ENCODE measurements around the gene CFAP52. TPM values are rescaled to one million over a fixed set of nuclear protein-coding genes. Genes with fewer than 3 reads are reported as not detected.
A peak's percentile ranks its signal among the peaks of the same experiment; 100 is the strongest.

The CFAP52 gene
- total and polyA plus RNA-seq, 2 experiments from 2014 or later = not detected

DNA sequence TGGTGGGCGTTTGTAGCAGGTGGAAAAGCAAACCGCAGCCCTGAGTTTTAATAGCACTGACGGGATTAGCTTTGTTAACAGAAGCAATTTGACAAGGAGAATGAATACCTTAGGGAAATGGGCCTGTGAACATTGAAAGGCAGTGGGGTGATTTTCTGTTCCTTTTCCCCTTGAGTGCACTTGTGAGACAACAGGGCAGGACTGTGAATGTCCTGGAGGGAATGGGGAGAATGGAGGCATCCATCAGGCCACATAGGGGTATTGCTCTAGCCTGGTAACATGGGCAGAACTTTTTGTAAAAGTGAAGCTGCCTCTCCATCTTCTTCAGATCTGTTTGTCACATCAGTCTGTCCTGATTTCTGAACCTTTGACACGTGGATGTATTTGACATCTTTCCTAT, 95.1 kb downstream of the CFAP52 start:
- no peak for ATAC-seq
- Histone ChIP-seq H3K27ac (ENCODE audit: low read depth) (no peak overlapping the region), H3K36me3 (ENCODE audit: insufficient read depth) (no peaks in the 10 kb centered on the region; the same call in 1 of the 2 replicates), H3K9me2 (ENCODE audit: insufficient read depth) (no peaks in the 10 kb centered on the region), H3K79me2 (replicated peaks; ENCODE audit: insufficient read depth) (no peaks in the 10 kb centered on the region), H3K4me1 (ENCODE audit: insufficient read depth) (0 out of 2 replicates have a peak, but pooled peaks cover 6% of the 10 kb centered on the region), H4K20me1 (replicated peaks; ENCODE audit: insufficient read depth) (no peaks in the 10 kb centered on the region; the same call in 1 of the 2 replicates), H3F3A (replicated peaks; ENCODE audit: low read depth) (no peaks in the 10 kb centered on the region), H3K4me3 (no peak overlapping the region), H3K4me2 (no peak overlapping the region), H3K27me3 (ENCODE audit: insufficient read depth) (no peaks in the 10 kb centered on the region), H2AFZ (no peak overlapping the region)
- no peak overlapping the region for H3K4me3 Mint-ChIP-seq
- no peaks in the 10 kb centered on the region for H3K27me3 Mint-ChIP-seq (ENCODE audit: insufficient read depth, low read depth, poor library complexity)
- no peaks in the 10 kb centered on the region for H3K9me3 Mint-ChIP-seq
- TF ChIP-seq CREB1 (CRISPR knock-in tag; IDR thresholded peaks at IDR 0.05; ENCODE audit: low read depth) = no peak
- TF ChIP-seq EZH2phosphoT487 (IDR thresholded peaks at IDR 0.05; ENCODE audit: unreplicated experiment) = no peak
- TF ChIP-seq, protein P1, sequence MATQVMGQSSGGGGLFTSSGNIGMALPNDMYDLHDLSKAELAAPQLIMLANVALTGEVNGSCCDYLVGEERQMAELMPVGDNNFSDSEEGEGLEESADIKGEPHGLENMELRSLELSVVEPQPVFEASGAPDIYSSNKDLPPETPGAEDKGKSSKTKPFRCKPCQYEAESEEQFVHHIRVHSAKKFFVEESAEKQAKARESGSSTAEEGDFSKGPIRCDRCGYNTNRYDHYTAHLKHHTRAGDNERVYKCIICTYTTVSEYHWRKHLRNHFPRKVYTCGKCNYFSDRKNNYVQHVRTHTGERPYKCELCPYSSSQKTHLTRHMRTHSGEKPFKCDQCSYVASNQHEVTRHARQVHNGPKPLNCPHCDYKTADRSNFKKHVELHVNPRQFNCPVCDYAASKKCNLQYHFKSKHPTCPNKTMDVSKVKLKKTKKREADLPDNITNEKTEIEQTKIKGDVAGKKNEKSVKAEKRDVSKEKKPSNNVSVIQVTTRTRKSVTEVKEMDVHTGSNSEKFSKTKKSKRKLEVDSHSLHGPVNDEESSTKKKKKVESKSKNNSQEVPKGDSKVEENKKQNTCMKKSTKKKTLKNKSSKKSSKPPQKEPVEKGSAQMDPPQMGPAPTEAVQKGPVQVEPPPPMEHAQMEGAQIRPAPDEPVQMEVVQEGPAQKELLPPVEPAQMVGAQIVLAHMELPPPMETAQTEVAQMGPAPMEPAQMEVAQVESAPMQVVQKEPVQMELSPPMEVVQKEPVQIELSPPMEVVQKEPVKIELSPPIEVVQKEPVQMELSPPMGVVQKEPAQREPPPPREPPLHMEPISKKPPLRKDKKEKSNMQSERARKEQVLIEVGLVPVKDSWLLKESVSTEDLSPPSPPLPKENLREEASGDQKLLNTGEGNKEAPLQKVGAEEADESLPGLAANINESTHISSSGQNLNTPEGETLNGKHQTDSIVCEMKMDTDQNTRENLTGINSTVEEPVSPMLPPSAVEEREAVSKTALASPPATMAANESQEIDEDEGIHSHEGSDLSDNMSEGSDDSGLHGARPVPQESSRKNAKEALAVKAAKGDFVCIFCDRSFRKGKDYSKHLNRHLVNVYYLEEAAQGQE (IDR thresholded peaks at IDR 0.05; ENCODE audit: unreplicated experiment) = no peak
- no peak for TF ChIP-seq STAT1 (IDR thresholded peaks at IDR 0.05; ENCODE audit: unreplicated experiment)
- no peak for TF ChIP-seq POLR2AphosphoS5 (IDR thresholded peaks at IDR 0.05; ENCODE audit: low read depth)
- TF ChIP-seq EZH2 (IDR thresholded peaks at IDR 0.05; ENCODE audit: low read depth, unreplicated experiment) = no peak
- TF ChIP-seq, protein P2, sequence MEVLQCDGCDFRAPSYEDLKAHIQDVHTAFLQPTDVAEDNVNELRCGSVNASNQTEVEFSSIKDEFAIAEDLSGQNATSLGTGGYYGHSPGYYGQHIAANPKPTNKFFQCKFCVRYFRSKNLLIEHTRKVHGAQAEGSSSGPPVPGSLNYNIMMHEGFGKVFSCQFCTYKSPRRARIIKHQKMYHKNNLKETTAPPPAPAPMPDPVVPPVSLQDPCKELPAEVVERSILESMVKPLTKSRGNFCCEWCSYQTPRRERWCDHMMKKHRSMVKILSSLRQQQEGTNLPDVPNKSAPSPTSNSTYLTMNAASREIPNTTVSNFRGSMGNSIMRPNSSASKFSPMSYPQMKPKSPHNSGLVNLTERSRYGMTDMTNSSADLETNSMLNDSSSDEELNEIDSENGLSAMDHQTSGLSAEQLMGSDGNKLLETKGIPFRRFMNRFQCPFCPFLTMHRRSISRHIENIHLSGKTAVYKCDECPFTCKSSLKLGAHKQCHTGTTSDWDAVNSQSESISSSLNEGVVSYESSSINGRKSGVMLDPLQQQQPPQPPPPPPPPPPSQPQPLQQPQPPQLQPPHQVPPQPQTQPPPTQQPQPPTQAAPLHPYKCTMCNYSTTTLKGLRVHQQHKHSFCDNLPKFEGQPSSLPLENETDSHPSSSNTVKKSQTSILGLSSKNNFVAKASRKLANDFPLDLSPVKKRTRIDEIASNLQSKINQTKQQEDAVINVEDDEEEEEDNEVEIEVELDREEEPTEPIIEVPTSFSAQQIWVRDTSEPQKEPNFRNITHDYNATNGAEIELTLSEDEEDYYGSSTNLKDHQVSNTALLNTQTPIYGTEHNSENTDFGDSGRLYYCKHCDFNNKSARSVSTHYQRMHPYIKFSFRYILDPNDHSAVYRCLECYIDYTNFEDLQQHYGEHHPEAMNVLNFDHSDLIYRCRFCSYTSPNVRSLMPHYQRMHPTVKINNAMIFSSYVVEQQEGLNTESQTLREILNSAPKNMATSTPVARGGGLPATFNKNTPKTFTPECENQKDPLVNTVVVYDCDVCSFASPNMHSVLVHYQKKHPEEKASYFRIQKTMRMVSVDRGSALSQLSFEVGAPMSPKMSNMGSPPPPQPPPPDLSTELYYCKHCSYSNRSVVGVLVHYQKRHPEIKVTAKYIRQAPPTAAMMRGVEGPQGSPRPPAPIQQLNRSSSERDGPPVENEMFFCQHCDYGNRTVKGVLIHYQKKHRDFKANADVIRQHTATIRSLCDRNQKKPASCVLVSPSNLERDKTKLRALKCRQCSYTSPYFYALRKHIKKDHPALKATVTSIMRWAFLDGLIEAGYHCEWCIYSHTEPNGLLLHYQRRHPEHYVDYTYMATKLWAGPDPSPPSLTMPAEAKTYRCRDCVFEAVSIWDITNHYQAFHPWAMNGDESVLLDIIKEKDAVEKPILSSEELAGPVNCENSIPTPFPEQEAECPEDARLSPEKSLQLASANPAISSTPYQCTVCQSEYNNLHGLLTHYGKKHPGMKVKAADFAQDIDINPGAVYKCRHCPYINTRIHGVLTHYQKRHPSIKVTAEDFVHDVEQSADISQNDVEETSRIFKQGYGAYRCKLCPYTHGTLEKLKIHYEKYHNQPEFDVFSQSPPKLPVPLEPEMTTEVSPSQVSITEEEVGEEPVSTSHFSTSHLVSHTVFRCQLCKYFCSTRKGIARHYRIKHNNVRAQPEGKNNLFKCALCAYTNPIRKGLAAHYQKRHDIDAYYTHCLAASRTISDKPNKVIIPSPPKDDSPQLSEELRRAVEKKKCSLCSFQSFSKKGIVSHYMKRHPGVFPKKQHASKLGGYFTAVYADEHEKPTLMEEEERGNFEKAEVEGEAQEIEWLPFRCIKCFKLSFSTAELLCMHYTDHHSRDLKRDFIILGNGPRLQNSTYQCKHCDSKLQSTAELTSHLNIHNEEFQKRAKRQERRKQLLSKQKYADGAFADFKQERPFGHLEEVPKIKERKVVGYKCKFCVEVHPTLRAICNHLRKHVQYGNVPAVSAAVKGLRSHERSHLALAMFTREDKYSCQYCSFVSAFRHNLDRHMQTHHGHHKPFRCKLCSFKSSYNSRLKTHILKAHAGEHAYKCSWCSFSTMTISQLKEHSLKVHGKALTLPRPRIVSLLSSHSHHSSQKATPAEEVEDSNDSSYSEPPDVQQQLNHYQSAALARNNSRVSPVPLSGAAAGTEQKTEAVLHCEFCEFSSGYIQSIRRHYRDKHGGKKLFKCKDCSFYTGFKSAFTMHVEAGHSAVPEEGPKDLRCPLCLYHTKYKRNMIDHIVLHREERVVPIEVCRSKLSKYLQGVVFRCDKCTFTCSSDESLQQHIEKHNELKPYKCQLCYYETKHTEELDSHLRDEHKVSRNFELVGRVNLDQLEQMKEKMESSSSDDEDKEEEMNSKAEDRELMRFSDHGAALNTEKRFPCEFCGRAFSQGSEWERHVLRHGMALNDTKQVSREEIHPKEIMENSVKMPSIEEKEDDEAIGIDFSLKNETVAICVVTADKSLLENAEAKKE (CRISPR knock-in tag; IDR thresholded peaks at IDR 0.05) = no peak
- TF ChIP-seq ZNF331 (CRISPR knock-in tag; IDR thresholded peaks at IDR 0.05; ENCODE audit: low read depth) = no peak
- TF ChIP-seq, protein P3, sequence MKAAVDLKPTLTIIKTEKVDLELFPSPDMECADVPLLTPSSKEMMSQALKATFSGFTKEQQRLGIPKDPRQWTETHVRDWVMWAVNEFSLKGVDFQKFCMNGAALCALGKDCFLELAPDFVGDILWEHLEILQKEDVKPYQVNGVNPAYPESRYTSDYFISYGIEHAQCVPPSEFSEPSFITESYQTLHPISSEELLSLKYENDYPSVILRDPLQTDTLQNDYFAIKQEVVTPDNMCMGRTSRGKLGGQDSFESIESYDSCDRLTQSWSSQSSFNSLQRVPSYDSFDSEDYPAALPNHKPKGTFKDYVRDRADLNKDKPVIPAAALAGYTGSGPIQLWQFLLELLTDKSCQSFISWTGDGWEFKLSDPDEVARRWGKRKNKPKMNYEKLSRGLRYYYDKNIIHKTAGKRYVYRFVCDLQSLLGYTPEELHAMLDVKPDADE (IDR thresholded peaks at IDR 0.05) = no peak
- no peak for TF ChIP-seq ZNF114 (CRISPR knock-in tag; IDR thresholded peaks at IDR 0.05)
- no peak for TF ChIP-seq JUNB (IDR thresholded peaks at IDR 0.05; ENCODE audit: unreplicated experiment)
- TF ChIP-seq, protein P4, sequence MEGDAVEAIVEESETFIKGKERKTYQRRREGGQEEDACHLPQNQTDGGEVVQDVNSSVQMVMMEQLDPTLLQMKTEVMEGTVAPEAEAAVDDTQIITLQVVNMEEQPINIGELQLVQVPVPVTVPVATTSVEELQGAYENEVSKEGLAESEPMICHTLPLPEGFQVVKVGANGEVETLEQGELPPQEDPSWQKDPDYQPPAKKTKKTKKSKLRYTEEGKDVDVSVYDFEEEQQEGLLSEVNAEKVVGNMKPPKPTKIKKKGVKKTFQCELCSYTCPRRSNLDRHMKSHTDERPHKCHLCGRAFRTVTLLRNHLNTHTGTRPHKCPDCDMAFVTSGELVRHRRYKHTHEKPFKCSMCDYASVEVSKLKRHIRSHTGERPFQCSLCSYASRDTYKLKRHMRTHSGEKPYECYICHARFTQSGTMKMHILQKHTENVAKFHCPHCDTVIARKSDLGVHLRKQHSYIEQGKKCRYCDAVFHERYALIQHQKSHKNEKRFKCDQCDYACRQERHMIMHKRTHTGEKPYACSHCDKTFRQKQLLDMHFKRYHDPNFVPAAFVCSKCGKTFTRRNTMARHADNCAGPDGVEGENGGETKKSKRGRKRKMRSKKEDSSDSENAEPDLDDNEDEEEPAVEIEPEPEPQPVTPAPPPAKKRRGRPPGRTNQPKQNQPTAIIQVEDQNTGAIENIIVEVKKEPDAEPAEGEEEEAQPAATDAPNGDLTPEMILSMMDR (conservative IDR thresholded peaks at IDR 0.05; ENCODE audit: low read depth in 2 of 2) = no peak
- TF ChIP-seq NANOG (IDR thresholded peaks at IDR 0.05; ENCODE audit: borderline replicate concordance) = no peak
- DNase-seq (ENCODE audit: low spot score) = no peak
- peaks cover 29% of the 10 kb centered on the region for H3K4me1 Mint-ChIP-seq
- peak overlapping the region; percentile 25; the same call in 1 of the 2 replicates for H3K27ac Mint-ChIP-seq
- peaks cover 4% of the 10 kb centered on the region; the same call in 2 of the 3 replicates for H3K36me3 Mint-ChIP-seq (ENCODE audit: low read depth)
